H1 (cell line): ENCODE measurements around the gene RGL2. TPM values are rescaled to one million over a fixed set of nuclear protein-coding genes. Genes with fewer than 3 reads are reported as not detected.

ENCODE experiments used
- CHD2 ChIP-seq: IDR thresholded peaks from 2 replicates; pipeline ENCODE4 v1.6.1; 2012; ENCODE audit warnings: low read length, improper control_type of control experiment
- CREB1 ChIP-seq: IDR thresholded peaks from 2 replicates; pipeline ENCODE4 v1.6.1; 2012; ENCODE audit warnings: inconsistent platforms
- PHF8 ChIP-seq: fragments of 200-600 bp; sonication (generic); conservative IDR thresholded peaks from 2 replicates; pipeline ENCODE4 v1.7.1; 2012; ENCODE audit warnings: low read depth, mild to moderate bottlenecking, inconsistent platforms, low read length, moderate library complexity
- POLR2AphosphoS5 ChIP-seq: IDR thresholded peaks from 2 replicates; pipeline ENCODE4 v1.6.1; 2011; ENCODE audit warnings: low read depth, low read length
- RBBP5 ChIP-seq: IDR thresholded peaks from 2 replicates; pipeline ENCODE4 v1.7.1; 2012; ENCODE audit warnings: low read depth, mild to moderate bottlenecking, inconsistent platforms, low read length, moderate library complexity, borderline replicate concordance
- RFX5 ChIP-seq: IDR thresholded peaks from 2 replicates; pipeline ENCODE4 v1.6.1; 2011; ENCODE audit warnings: low read depth, low read length, improper control_type of control experiment, borderline replicate concordance
- RNF2 ChIP-seq: fragments of 200-900, 300-1000 bp; sonication (generic); IDR thresholded peaks from 2 replicates; pipeline ENCODE4 v1.7.1; 2016; ENCODE audit warnings: borderline replicate concordance, low read depth, mild to moderate bottlenecking, antibody characterized with exemption, low read length; ENCODE audit not compliant: poor library complexity, severe bottlenecking; ENCODE audit errors: missing control alignments
- SAP30 ChIP-seq: fragments of 300-600 bp; sonication (generic); IDR thresholded peaks from 2 replicates; pipeline ENCODE4 v1.7.1; 2012; ENCODE audit warnings: low read length, moderate library complexity, mild to moderate bottlenecking, inconsistent platforms; ENCODE audit not compliant: insufficient read depth, insufficient replicate concordance
- SIN3A ChIP-seq, 2 experiments: IDR thresholded peaks in 1 of 2; conservative IDR thresholded peaks in 1 of 2; 2 replicates each; pipeline ENCODE4 v1.6.1; 2011 to 2012; ENCODE audit warnings: low read length in 2 of 2, improper control_type of control experiment in 1 of 2, low read depth in 1 of 2, mild to moderate bottlenecking in 1 of 2
- SRF ChIP-seq: IDR thresholded peaks from 2 replicates; pipeline ENCODE4 v1.6.1; 2011; ENCODE audit warnings: mild to moderate bottlenecking, low read depth, low read length, moderate library complexity
- SUZ12 ChIP-seq: fragments of 200-600 bp; sonication (generic); IDR thresholded peaks from 2 replicates; pipeline ENCODE4 v1.6.1; 2012; ENCODE audit warnings: mild to moderate bottlenecking, inconsistent platforms, low read length, moderate library complexity, mixed read lengths
- TAF7 ChIP-seq: optimal IDR thresholded peaks from 2 replicates; pipeline ENCODE3; 2011; ENCODE audit warnings: low read depth, mild to moderate bottlenecking, inconsistent platforms, low read length, moderate library complexity, borderline replicate concordance
- YY1 ChIP-seq: IDR thresholded peaks from 2 replicates; pipeline ENCODE4 v1.6.1; 2011; ENCODE audit warnings: low read depth, mild to moderate bottlenecking, low read length
- polyA plus RNA-seq, 7 experiments: library from polyadenylated mRNA; depleted of rRNA in 3 of 7; stranded (reverse) in 5 of 7; unstranded in 2 of 7; fragments of >200 nt in 5 of 7; fragments of 200-250 nt in 2 of 7; gene quantifications; 1 replicate in 5 of 7; 2 replicates in 1 of 7; 4 replicates in 1 of 7; pipeline versions ENCODE4 v1.2.1 to v1.2.3, GENCODE V29; 2011 to 2013; ENCODE audit warnings: missing spikeins in 2 of 7, mixed read lengths in 2 of 7
- total RNA-seq: library from RNA; stranded (reverse); fragmentation: NEBNext Ultra II Directional; extraction: Animal tissue kit (Norgen Biotek cat#: 25700); gene quantifications from 2 replicates; pipeline ENCODE4 v1.2.1, GENCODE V29; 2021
- TF ChIP-seq, protein P1 (sequence below), 3 experiments: IDR thresholded peaks; 1 replicate in 2 of 3; 2 replicates in 1 of 3; pipeline versions ENCODE4 v1.5.1 to v1.6.1; 2011; ENCODE audit warnings: low read length in 3 of 3, mild to moderate bottlenecking in 3 of 3, inconsistent platforms in 2 of 3, low read depth in 1 of 3, moderate library complexity in 1 of 3; ENCODE audit not compliant: insufficient read depth in 1 of 3; ENCODE audit errors: control extremely low read depth in 1 of 3
- TF ChIP-seq, protein P2 (sequence below): IDR thresholded peaks from 2 replicates; pipeline ENCODE4 v1.6.1; 2011; ENCODE audit warnings: low read depth, mild to moderate bottlenecking, low read length; ENCODE audit not compliant: insufficient read depth
- TF ChIP-seq, protein P3 (sequence below): IDR thresholded peaks from 2 replicates; pipeline ENCODE4 v1.6.1; 2011; ENCODE audit warnings: low read length, improper control_type of control experiment

RGL2 gene
- total and polyA plus RNA-seq, 2 of the 8 experiments (the other 6 are each of a cell fraction or from before 2014, with no cell fraction given) = 58.1 to 80.3 TPM

DNA sequence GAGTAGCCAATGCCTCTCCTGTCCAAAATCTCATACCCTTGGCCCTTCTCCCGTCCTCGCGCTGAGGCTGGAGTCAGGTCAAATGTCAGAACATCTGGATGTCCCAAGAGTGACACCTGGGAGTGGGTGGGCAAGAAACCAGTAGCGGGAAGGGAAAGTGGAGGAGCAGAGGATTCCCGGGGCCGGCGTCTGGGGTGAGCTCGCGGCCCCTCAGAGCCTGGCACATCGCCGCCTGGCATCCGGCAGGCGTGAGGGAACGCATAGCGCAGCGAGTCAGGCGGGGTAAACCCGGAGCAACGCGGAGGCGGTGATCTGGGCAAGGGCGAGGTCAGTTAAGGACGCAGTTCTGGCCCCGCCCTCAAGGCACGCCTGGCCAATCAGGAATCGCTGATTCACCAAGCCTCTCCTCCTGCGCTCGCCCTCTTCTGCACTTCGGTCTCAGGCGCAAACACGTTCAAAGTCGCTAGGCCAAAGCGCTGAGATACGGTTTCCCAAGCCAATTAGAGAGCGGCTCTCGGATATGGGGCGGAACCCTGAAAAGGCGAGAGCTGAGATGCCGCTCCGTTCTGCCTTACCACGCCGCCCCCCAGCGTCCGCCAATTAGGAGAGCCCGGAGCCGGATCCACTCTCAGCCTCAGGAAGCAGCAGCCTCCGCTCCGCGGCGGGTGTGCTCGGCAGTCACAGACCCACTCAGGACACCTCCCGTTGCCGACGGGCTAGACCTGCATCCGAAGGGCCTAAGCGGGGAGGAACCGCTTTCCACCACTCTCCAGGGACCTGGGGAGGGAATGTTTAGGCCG is 49.6 kb downstream of the RGL2 start (continued):
- TF ChIP-seq, protein P1, sequence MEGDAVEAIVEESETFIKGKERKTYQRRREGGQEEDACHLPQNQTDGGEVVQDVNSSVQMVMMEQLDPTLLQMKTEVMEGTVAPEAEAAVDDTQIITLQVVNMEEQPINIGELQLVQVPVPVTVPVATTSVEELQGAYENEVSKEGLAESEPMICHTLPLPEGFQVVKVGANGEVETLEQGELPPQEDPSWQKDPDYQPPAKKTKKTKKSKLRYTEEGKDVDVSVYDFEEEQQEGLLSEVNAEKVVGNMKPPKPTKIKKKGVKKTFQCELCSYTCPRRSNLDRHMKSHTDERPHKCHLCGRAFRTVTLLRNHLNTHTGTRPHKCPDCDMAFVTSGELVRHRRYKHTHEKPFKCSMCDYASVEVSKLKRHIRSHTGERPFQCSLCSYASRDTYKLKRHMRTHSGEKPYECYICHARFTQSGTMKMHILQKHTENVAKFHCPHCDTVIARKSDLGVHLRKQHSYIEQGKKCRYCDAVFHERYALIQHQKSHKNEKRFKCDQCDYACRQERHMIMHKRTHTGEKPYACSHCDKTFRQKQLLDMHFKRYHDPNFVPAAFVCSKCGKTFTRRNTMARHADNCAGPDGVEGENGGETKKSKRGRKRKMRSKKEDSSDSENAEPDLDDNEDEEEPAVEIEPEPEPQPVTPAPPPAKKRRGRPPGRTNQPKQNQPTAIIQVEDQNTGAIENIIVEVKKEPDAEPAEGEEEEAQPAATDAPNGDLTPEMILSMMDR (IDR thresholded peaks at IDR 0.05; ENCODE audit: control extremely low read depth in 1 of 3, insufficient read depth in 1 of 3, low read depth in 1 of 3, low read length in 3 of 3) = no peak
- TF ChIP-seq SIN3A (conservative IDR thresholded peaks at IDR 0.05 in 1 of 2, IDR thresholded peaks at IDR 0.05 in 1 of 2; ENCODE audit: low read depth in 1 of 2, low read length in 2 of 2) (peak in 1 of 2 experiments; percentile 70; a peak in 2 of 4 replicates), SAP30 (no peak), SRF (no peak), CHD2 (peak; percentile 64), RBBP5 (no peak), TAF7 (no peak), POLR2AphosphoS5 (peak; percentile 46; the same call in 1 of the 2 replicates), YY1 (no peak), RFX5 (peak; percentile 46; the same call in 1 of the 2 replicates), SUZ12 (peak; percentile 3; the same call in 1 of the 2 replicates), RNF2 (no peak), CREB1 (peak; percentile 57; the same call in 1 of the 2 replicates), PHF8 (peak; percentile 50)
- TF ChIP-seq, protein P2, sequence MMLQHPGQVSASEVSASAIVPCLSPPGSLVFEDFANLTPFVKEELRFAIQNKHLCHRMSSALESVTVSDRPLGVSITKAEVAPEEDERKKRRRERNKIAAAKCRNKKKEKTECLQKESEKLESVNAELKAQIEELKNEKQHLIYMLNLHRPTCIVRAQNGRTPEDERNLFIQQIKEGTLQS = no peak
- TF ChIP-seq, protein P3, sequence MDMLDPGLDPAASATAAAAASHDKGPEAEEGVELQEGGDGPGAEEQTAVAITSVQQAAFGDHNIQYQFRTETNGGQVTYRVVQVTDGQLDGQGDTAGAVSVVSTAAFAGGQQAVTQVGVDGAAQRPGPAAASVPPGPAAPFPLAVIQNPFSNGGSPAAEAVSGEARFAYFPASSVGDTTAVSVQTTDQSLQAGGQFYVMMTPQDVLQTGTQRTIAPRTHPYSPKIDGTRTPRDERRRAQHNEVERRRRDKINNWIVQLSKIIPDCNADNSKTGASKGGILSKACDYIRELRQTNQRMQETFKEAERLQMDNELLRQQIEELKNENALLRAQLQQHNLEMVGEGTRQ = no peak
